HepG2 (cell line): ENCODE data around the gene CRKL. TPM values are rescaled to one million over a fixed set of nuclear protein-coding genes. Genes with fewer than 3 reads are reported as not detected.

Experiments
- DPF2 ChIP-seq: sonication (generic); formaldehyde crosslinking; IDR thresholded peaks from 2 replicates; pipeline ENCODE4 v1.4.0; 2020; ENCODE audit warnings: mild to moderate bottlenecking, low read depth, missing genetic modification reagents, borderline replicate concordance
- FIP1L1 ChIP-seq: fragments of 200-400 bp; formaldehyde crosslinking; IDR thresholded peaks from 2 replicates; pipeline ENCODE4 v1.6.1; 2018; ENCODE audit warnings: low read depth, mild to moderate bottlenecking, low read length, moderate library complexity, borderline replicate concordance; ENCODE audit not compliant: insufficient read depth
- JUNB ChIP-seq: sonication (generic); formaldehyde crosslinking; IDR thresholded peaks from 2 replicates; pipeline ENCODE4 v1.8.0; 2022; ENCODE audit warnings: missing genetic modification reagents, mild to moderate bottlenecking, borderline replicate concordance
- KLF9 ChIP-seq: IDR thresholded peaks from 2 replicates; pipeline ENCODE4 v1.6.1; 2016; ENCODE audit warnings: low read depth
- PITX1 ChIP-seq: sonication (generic); formaldehyde crosslinking; IDR thresholded peaks from 2 replicates; pipeline ENCODE4 v1.5.1; 2020; ENCODE audit warnings: mild to moderate bottlenecking, missing genetic modification reagents
- ZNF33B ChIP-seq: sonication (generic); formaldehyde crosslinking; IDR thresholded peaks from 2 replicates; pipeline ENCODE4 v1.5.1; 2020; ENCODE audit warnings: mild to moderate bottlenecking, missing genetic modification reagents
- polyA plus RNA-seq, 8 experiments: library from polyadenylated mRNA; depleted of rRNA in 3 of 8; stranded (reverse) in 7 of 8; unstranded in 1 of 8; fragments of >200 nt; fragmentation: Illumina TruSeq in 4 of 8; extraction: Trizol in 4 of 8; gene quantifications; 2 replicates each; pipeline versions ENCODE4 v1.2.1 to v1.2.3, GENCODE V29; 2011 to 2016; ENCODE audit warnings: low read depth in 4 of 8, missing spikeins in 1 of 8, mixed read lengths in 1 of 8; ENCODE audit not compliant: insufficient read depth in 1 of 8
- total RNA-seq, 5 experiments: library from RNA; depleted of rRNA; stranded (reverse); fragments of >200 nt; fragmentation: Illumina TruSeq; extraction: Trizol; gene quantifications; 2 replicates each; pipeline ENCODE4 v1.2.3, GENCODE V29; 2016; ENCODE audit warnings: low read depth in 1 of 5
- TF ChIP-seq, protein P1 (sequence below): sonication (generic); formaldehyde crosslinking; IDR thresholded peaks from 2 replicates; pipeline ENCODE4 v1.5.1; 2020; ENCODE audit warnings: mild to moderate bottlenecking, missing genetic modification reagents, moderate library complexity

CRKL gene
- total and polyA plus RNA-seq, 2 of the 13 experiments (the other 11 are each of a cell fraction or from before 2014, with no cell fraction given): 37.4 to 60.6 TPM

- TF ChIP-seq, protein P1, sequence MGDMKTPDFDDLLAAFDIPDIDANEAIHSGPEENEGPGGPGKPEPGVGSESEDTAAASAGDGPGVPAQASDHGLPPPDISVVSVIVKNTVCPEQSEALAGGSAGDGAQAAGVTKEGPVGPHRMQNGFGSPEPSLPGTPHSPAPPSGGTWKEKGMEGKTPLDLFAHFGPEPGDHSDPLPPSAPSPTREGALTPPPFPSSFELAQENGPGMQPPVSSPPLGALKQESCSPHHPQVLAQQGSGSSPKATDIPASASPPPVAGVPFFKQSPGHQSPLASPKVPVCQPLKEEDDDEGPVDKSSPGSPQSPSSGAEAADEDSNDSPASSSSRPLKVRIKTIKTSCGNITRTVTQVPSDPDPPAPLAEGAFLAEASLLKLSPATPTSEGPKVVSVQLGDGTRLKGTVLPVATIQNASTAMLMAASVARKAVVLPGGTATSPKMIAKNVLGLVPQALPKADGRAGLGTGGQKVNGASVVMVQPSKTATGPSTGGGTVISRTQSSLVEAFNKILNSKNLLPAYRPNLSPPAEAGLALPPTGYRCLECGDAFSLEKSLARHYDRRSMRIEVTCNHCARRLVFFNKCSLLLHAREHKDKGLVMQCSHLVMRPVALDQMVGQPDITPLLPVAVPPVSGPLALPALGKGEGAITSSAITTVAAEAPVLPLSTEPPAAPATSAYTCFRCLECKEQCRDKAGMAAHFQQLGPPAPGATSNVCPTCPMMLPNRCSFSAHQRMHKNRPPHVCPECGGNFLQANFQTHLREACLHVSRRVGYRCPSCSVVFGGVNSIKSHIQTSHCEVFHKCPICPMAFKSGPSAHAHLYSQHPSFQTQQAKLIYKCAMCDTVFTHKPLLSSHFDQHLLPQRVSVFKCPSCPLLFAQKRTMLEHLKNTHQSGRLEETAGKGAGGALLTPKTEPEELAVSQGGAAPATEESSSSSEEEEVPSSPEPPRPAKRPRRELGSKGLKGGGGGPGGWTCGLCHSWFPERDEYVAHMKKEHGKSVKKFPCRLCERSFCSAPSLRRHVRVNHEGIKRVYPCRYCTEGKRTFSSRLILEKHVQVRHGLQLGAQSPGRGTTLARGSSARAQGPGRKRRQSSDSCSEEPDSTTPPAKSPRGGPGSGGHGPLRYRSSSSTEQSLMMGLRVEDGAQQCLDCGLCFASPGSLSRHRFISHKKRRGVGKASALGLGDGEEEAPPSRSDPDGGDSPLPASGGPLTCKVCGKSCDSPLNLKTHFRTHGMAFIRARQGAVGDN (CRISPR knock-in tag): peak; percentile 96
- no peak for TF ChIP-seq JUNB
- TF ChIP-seq DPF2: peak; percentile 58; the same call in 1 of the 2 replicates
- TF ChIP-seq FIP1L1: no peak
- no peak for TF ChIP-seq PITX1 (CRISPR knock-in tag)
- no peak for TF ChIP-seq KLF9 (CRISPR knock-in tag)
- no peak for TF ChIP-seq ZNF33B (CRISPR knock-in tag)
These were observed 46.2 kb downstream of the CRKL start (continued) for GRCh38 chr22:20963201-20964052.
